GM12875 (cell line): Measurements from ENCODE around the gene JADE2.

ENCODE experiments used
- H3K4me3 ChIP-seq: one replicate; pipeline ENCODE4 v1.5.1; 2011; ENCODE audit warnings: low read depth, low read length, control low read depth
- TF ChIP-seq, protein P1 (sequence below): IDR thresholded peaks from 2 replicates; pipeline ENCODE4 v1.5.1; 2011; ENCODE audit warnings: low read depth, mild to moderate bottlenecking, control low read depth, inconsistent platforms, low read length, moderate library complexity, borderline replicate concordance; ENCODE audit not compliant: insufficient read depth

JADE2 gene

GRCh38 chr5:134568337-134568700, 42.8 kb downstream of the JADE2 start:
- no peak overlapping the region for H3K4me3 ChIP-seq
- TF ChIP-seq, protein P1, sequence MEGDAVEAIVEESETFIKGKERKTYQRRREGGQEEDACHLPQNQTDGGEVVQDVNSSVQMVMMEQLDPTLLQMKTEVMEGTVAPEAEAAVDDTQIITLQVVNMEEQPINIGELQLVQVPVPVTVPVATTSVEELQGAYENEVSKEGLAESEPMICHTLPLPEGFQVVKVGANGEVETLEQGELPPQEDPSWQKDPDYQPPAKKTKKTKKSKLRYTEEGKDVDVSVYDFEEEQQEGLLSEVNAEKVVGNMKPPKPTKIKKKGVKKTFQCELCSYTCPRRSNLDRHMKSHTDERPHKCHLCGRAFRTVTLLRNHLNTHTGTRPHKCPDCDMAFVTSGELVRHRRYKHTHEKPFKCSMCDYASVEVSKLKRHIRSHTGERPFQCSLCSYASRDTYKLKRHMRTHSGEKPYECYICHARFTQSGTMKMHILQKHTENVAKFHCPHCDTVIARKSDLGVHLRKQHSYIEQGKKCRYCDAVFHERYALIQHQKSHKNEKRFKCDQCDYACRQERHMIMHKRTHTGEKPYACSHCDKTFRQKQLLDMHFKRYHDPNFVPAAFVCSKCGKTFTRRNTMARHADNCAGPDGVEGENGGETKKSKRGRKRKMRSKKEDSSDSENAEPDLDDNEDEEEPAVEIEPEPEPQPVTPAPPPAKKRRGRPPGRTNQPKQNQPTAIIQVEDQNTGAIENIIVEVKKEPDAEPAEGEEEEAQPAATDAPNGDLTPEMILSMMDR: no peak

DNA sequence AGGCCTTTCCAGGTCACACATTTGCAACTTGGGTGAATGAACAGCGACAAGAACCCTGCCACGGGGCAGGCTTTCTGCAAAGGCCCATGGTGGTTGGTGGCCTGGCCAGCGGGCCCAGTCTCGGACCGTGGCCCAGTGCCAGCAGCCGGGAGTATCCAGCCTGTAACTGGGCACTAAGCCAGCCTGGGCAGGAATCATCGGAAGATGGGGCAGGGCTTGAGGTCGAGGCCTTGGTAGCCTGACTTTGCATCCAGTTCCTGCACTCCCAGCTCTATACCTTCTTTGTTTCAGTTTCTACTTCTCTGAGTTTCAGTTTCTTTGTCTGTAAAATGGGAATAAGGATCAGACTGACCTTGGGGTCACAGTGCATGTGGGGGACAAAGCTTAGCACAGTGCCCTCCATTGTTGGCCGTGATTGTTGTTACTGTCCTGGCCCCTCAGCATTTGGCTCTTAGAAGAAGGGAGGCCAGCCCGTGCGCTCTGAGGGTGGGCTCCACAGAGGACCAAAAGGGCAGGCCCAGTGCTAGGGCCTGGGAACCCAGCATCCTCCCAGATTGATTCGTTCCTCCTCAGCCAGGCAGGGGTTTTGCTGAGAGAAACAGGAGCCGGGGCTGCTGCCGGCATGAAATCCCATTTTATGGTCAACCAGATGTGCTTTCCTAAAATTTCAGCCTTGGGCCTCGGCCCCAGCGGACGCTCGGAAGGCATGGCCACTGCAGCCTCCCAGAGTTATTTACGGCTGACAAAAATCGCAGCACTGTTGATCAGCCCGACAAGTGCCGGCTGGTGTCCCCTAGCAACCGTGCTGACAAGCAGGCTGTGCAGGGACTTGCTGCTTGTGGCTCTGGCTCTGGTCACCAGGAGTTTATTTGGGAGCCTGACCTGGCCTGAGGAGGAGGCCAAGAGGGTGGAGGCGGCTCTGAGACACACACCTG, 43.6 kb downstream of the JADE2 start:
- no peak overlapping the region for H3K4me3 ChIP-seq
- TF ChIP-seq, protein P1: no peak

GRCh38 chr5:134569758-134570364, 44.4 kb downstream of the JADE2 start:
- TF ChIP-seq, protein P1: no peak

GRCh38 chr5:134570365-134570758, 44.9 kb downstream of the JADE2 start:
- H3K4me3 ChIP-seq: no peak overlapping the region
- TF ChIP-seq, protein P1: no peak

More at GRCh38 chr5:134569758-134570364, 44.4 kb downstream of the JADE2 start:
- no peak overlapping the region for H3K4me3 ChIP-seq

DNA sequence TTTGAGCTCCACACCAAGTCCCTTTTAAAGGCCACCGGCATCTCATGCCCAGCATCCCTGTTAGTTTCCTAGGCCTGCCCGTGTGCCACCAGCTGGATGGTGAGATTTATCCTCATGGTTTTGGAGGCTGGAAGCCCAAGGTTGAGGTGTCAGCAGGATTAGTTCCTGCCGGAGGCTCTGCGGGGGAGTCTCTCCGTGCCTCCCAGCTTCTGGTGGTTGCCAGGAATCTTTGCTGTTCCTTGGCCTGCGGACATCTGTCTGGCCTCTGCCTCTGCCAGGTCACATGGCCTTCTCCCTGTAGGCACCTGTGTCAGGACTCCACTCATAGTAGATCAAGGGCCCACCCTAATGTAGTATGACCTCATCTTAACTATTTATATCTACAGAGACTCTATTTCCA, 45.4 kb downstream of the JADE2 start:
- TF ChIP-seq, protein P1: no peak
- H3K4me3 ChIP-seq: no peak overlapping the region

DNA sequence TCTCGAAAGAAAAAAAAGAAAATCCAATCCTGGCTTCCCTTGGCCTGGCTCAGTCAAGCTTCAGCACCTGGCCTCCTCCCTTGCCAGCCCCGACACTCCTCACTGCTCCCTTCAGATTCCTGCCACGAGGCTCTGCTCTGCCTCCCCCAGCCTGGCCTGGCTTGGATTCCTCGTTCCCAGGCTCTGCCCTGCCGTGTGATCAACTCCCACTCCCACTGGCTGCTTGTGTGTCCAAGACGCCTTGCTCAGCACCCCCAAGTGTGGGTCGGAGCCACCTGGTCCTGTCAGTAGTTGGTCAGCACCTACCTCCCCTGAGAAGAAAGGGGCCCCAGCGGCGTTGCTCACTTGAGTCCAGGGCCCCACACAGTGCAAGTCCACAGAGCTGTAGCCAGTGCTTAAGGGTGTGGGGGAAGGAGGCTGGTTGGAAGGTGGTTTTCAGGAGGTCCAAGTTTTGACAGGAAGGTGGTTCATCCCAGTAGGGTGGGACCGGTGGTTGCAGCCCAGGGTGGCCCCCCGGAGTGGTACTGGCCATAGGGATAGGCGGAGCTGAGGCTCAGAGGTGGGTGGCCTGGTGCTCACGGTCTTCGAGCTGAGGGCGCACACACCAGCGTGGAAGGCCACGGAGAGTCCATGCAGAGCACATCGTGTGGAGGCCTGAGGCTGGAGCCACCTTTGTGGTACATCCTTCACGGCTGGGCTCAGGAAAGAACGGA, 46.4 kb downstream of the JADE2 start:
- TF ChIP-seq, protein P1: no peak

More for the DNA sequence above, 46.4 kb downstream of the JADE2 start:
- H3K4me3 ChIP-seq: no peak overlapping the region
